Measurements from ENCODE around the gene FOXJ3.

The FOXJ3 gene

DNA sequence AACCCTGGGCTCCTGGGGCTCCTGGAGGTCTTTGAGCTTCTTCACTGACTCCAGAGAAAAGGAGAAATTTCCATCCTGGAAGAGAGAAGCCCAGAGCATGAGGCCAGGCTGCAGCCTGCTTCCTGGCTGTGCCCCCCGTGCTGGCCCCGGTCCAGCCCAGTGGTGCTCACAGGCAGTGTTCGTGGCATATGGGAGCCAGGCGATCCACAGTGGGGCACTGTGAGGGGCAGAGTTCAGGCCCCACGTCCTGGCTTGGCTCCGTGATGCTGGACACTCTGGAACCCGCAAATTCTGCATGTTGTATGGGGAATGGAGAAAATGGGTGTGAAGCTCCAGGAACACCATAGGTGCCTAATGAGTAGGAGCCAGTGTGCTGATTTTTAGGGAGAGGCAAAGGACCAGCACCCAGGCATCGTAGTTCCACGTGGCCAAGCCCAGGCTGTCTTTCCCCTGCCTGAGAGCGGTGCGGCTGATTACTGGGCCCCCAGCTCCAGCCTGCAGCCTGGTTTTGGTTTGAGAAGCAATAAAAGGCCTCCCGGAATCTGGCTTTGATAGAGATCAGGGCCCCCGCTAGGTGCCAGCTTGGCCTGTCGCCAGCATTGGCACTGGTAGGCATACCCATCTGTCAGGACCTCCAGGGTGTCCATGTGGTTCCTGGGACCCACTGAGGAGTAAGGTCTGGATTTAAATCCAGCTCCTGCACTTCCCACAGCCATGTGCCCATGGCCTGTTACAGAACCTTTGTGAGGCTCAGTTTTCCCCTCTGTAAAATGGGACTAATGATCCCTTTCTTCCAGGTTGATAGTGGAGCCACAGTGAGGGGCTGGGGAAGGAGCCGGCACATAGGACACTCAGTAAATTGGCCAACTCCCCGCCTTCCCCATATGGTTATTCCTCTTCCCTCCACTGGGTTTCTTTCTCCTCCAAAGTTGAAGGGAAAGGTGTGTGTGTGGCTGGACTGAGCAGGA is 171.2 kb downstream of the FOXJ3 start:
- no peak for DNase-seq

GRCh38 chr1:42163114-42163513 is 171.9 kb downstream of the FOXJ3 start:
- no peak for DNase-seq

- DNase-seq = no peak
These were observed 172.9 kb downstream of the FOXJ3 start for GRCh38 chr1:42162181-42162580.

- DNase-seq = no peak
These were observed 176.8 kb downstream of the FOXJ3 start for GRCh38 chr1:42158189-42158588.

GRCh38 chr1:42157667-42158066 is 177.4 kb downstream of the FOXJ3 start:
- peak; percentile 37 for DNase-seq

- no peak for DNase-seq
These were observed 179.7 kb downstream of the FOXJ3 start for GRCh38 chr1:42155362-42155761.

- no peak for DNase-seq
These were observed 180.3 kb downstream of the FOXJ3 start for GRCh38 chr1:42154685-42155084.

DNA sequence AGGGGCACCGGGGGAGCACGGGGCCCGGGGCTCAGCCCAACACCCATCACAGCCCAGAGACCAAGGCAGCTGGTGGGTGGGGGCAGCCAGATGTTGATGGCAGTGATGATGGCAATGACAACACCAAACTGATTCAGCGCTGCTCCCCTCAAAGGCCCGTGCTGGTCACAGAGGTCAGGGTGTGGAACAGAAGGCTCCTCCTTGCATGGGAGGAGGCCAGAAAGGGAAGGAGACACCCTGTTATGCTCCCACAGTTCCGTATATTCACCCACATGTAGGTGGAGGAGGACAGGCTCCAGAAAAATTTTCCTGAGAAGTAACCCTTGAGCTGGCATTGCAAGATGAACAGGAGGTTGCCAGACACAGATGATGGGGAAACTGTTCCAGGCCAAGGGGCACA is 181.4 kb downstream of the FOXJ3 start:
- DNase-seq = no peak

GRCh38 chr1:42152907-42153600 is 182.0 kb downstream of the FOXJ3 start, which contains the start of gene GUCA2B:
GUCA2B (plus strand) TSS chr1:42153410; CDS start chr1:42153451, 41 bp downstream.
- DNase-seq = no peak

DNA sequence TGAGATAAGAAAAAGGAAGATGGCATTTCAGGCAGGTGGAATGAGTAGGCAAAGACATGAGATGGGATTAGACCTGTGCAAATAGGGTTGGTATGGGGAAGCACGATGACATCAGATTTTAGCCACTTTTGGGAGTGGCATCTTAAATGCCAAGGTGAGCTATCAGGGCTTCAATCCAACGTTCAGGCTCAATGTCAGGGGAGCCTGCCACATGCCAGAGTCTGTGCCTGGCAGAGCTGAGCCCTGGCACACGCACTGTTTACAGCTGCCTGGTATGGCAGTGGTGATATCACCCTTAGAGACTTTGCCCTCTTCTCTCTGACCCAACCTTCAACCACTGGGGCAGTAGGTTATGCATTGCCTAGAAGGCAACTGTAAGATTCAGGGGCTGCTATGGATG is 182.9 kb downstream of the FOXJ3 start:
- no peak for DNase-seq

DNA sequence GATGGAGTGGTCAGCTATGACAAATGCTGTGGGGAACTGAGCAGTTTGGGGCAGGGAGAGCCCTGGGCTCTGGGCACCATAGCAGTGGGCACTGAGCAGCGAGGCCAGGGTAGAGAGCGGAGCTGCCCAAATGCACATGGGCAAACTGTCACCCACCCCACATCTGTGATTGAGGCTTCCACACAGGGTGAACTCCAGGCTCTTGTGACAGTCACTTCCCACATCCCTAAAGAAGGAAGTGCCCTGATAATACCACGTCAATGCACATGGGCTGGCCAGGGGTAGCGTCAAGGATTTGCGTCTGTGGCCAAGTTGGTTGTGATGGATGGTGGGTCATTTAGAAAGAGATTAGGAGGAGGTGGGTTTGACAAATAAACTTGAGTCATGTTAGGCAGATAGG is 184.4 kb downstream of the FOXJ3 start:
- no peak for DNase-seq

- DNase-seq = no peak
These were observed 186.9 kb downstream of the FOXJ3 start for GRCh38 chr1:42148166-42148565.

DNA sequence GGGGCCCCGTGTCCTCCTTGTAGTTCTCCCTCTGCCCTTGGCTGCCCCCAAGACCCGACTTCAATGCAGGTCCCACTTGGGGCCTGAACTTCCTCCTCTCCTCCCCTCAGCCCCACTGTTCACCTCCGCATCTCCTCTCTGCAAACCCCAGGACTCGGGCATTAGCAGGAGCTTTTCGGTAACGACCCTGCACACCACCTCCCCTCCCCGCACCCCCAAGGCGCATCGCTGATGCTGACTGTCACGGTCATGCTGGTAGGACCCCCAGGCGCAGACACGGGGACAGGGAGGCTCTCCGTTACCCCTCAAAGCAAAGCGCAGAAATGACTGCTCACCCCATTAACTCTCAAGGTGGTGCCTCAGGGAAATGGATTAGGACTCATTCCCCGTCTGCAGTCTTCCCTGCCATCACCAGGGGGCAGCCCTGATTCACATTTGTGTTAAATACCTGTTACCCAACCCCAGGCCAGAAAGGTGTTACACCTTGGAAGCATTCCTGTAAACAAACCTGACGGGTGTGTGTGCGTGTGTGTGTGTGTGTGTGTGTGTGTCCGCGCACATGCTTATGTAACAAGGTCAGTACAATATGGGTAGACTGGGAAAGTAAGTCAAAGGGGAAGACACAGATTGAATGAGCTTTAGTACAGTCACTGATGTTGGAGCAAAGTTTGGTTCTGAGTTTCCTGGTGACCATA is 188.3 kb downstream of the FOXJ3 start:
- peak; percentile 79 for DNase-seq

DNA sequence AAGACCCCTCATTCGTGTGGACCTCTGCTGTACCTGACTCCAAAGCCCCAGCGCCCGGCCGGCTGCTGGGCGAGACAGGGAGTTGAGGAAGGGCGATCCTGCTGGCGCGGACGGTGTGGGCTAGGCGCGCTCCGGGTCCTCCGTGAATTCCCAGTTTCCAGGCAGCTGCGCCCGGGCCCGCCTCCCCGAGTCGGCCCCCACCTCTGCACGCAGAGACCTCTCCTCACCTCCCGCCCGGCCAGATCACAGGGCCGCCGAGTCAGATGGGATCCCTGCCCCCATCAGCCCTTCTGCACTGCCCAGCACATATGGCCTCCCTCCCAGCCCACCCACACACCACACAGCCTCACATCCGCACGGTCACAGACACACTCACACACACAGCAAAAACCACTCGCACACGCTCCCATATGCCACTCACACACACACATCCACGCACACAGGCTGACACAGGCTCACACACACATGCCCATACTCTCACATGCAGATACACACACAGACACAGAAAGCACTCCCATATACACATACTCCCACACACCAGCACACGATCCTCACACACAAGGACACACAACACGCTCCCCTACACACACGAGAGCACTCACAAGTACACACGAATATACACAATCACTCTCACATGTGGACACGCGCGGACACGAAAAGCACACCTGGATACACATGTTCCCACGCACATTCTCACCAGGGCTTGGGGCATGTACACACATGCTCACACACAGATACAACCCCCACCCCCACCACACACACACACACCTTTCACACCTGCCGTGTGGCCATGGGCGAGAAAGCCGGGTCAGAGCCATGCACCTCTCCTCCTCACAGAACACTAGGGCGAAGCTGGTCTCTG is 189.0 kb downstream of the FOXJ3 start:
- DNase-seq = no peak

DNA sequence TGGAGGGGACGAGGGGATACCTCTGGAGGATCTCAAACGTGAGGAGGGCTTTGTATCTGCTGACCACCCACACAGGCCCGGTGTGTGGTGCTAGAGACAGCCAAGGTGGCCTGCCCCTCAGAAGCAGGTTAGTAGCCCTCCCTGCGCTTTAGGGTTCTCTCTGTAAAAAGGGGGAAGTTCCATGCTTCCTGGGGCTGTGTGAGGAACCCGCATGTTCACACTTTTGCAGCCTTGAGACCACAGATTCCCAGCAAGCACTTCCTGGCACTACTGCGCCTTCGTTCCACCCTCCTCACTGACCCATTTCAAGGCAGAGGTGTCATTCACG is 189.7 kb downstream of the FOXJ3 start:
- DNase-seq = no peak

DNA sequence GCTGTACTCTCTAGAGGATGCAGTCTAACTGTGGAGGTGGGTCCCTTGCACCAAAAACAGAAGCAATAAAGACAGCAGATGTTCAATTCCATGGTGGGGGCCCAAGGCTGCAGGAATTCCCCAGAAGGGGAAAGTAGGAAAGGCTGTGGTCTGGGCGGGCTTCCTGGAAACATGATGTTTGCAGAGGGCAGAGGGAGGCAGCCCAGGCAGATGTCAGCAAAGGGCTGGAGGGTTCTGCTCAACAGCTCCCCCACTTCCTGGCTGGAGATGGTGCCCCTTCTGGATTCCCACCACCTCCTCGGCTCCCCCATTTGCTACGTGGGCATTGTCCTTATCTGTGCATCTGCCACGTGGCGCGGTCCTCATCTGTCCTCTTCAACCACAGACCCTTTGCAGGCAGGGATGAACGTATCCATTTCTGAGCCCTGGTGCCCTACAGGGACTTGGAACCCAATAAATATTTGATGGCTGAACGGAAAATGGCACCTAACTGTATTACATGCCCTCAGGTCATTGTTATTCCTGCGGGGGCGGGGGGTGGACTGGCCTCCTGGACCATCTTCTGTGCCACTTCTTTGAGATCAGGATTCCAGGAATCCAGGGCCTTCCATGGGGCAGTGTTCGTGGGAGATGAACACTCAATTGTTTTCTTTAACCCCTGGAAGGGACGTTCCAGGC is 190.2 kb downstream of the FOXJ3 start:
- no peak for DNase-seq

GRCh38 chr1:42143896-42144710 is 190.9 kb downstream of the FOXJ3 start:
- DNase-seq = no peak

GRCh38 chr1:42142894-42143675 is 191.9 kb downstream of the FOXJ3 start:
- peak; percentile 12 for DNase-seq

DNA sequence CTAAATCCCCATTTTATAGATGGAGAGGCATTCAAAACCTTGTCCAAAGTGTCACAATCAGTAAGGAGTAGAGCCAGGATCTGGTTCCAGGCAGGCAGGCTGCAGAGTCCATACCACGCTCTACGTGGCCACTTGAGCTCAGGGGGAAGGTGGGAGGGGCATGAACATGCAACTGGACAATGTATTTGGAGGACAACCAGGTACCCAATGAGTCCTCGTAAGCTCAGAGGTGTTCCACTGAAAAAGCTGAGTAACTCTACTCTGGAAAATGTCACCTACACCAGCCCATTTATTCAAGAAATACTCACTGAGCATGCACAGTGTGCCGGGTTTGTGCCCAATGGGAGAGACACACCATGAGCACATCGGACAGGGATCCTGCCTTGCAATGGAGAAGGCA is 193.1 kb downstream of the FOXJ3 start:
- DNase-seq = no peak

- DNase-seq = no peak
These were observed 194.8 kb downstream of the FOXJ3 start for GRCh38 chr1:42140191-42140590.
